ENCODE data around the gene KANSL1. TPM values are rescaled to one million over a fixed set of nuclear protein-coding genes. Genes with fewer than 3 reads are reported as not detected.

KANSL1 gene
- total RNA-seq, 1 donor from 2014 or later = 94.5 TPM

DNA sequence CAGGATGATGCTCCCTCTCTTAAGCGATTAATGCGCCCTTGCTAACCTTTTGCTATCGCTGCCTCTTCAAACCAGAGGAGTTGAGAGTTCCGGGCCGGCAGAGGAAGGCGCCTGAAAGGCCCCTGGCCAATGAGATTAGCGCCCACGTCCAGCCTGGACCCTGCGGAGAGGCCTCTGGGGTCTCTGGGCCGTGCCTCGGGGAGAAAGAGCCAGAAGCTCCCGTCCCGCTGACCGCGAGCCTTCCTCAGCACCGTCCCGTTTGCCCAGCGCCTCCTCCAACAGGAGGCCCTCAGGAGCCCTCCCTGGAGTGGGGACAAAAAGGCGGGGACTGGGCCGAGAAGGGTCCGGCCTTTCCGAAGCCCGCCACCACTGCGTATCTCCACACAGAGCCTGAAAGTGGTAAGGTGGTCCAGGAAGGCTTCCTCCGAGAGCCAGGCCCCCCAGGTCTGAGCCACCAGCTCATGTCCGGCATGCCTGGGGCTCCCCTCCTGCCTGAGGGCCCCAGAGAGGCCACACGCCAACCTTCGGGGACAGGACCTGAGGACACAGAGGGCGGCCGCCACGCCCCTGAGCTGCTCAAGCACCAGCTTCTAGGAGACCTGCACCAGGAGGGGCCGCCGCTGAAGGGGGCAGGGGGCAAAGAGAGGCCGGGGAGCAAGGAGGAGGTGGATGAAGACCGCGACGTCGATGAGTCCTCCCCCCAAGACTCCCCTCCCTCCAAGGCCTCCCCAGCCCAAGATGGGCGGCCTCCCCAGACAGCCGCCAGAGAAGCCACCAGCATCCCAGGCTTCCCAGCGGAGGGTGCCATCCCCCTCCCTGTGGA lies 210.2 kb downstream of the KANSL1 start:
- H3K9ac ChIP-seq (ENCODE audit: low read depth in 1 of 3, low read length in 3 of 3) = no peak overlapping the region
- H3K4me3 ChIP-seq (ENCODE audit: low read length in 3 of 3) = no peak overlapping the region
- H3K4me1 ChIP-seq (ENCODE audit: control insufficient read depth in 3 of 3, insufficient read depth in 3 of 3, low read length in 3 of 3) = peaks cover 2 to 5% (median 3%) of the 10 kb centered on the region in 3 donors
- H3K36me3 ChIP-seq (ENCODE audit: control insufficient read depth in 3 of 3, insufficient read depth in 3 of 3, low read length in 3 of 3) = peaks cover 8 to 24% (median 13%) of the 10 kb centered on the region in 3 donors
- no peaks in the 10 kb centered on the region for H3K27me3 ChIP-seq (ENCODE audit: control insufficient read depth in 3 of 3, insufficient read depth in 3 of 3, low read length in 3 of 3)
- no peaks in the 10 kb centered on the region for H3K9me3 ChIP-seq (ENCODE audit: control insufficient read depth in 3 of 3, low read length in 3 of 3)
- H3K27ac ChIP-seq (ENCODE audit: low read depth, low read length) = no peak overlapping the region

DNA sequence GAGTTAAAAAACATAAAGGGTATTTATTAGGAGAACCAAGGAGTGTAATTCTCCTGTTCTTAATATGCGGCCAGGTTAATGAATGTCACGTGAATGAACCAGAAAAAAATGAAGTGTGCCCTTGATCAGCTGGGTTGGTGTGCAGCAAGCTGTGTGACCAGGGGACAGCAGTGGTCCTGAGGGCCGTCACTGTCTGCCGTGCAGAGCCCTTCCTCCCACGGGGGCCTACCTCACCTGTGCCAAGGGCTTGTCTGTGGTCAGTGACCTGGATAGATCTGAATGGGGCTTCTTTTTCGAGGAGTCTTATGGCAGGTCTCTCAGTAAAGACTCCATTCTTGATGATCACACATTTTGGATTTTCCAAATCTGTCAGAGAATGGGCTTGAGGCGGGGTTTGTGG lies 211.9 kb downstream of the KANSL1 start:
- Histone ChIP-seq H3K27ac (ENCODE audit: low read depth, low read length) (no peak overlapping the region), H3K27me3 (ENCODE audit: control insufficient read depth in 3 of 3, insufficient read depth in 3 of 3, low read length in 3 of 3) (no peaks in the 10 kb centered on the region), H3K4me3 (ENCODE audit: low read length in 3 of 3) (no peak overlapping the region), H3K4me1 (ENCODE audit: control insufficient read depth in 3 of 3, insufficient read depth in 3 of 3, low read length in 3 of 3) (peaks cover 17 to 22% (median 20%) of the 10 kb centered on the region in 3 donors), H3K36me3 (ENCODE audit: control insufficient read depth in 3 of 3, insufficient read depth in 3 of 3, low read length in 3 of 3) (peaks cover 8 to 17% (median 8%) of the 10 kb centered on the region in 3 donors), H3K9me3 (ENCODE audit: control insufficient read depth in 3 of 3, low read length in 3 of 3) (no peaks in the 10 kb centered on the region), H3K9ac (ENCODE audit: low read depth in 1 of 3, low read length in 3 of 3) (no peak overlapping the region)

DNA sequence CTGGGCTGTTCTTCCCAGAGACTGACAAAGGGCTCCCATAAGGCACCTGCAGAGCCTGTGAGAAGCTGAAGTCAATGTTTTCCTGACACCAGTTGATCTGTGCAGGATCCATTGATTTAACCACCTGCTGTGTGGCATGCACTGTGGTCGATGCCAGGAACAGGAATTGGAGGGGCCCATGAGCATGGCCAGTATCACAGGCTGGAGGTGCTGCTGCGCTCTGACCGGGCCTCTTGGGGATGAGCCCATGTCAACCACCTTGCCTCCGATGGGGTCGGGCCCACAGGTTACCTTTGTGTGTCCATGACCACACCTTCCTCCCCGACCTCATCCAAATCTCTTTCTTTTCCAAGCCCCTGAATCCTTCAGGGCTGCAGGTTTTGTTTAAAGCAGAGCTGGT lies 212.4 kb downstream of the KANSL1 start:
- Histone ChIP-seq H3K9me3 (ENCODE audit: control insufficient read depth in 3 of 3, low read length in 3 of 3) (no peaks in the 10 kb centered on the region), H3K27me3 (ENCODE audit: control insufficient read depth in 3 of 3, insufficient read depth in 3 of 3, low read length in 3 of 3) (no peaks in the 10 kb centered on the region), H3K9ac (ENCODE audit: low read depth in 1 of 3, low read length in 3 of 3) (no peak overlapping the region), H3K27ac (ENCODE audit: low read depth, low read length) (no peak overlapping the region), H3K4me3 (ENCODE audit: low read length in 3 of 3) (no peak overlapping the region), H3K36me3 (ENCODE audit: control insufficient read depth in 3 of 3, insufficient read depth in 3 of 3, low read length in 3 of 3) (peaks cover 8 to 16% (median 8%) of the 10 kb centered on the region in 3 donors), H3K4me1 (ENCODE audit: control insufficient read depth in 3 of 3, insufficient read depth in 3 of 3, low read length in 3 of 3) (peaks cover 21 to 26% (median 25%) of the 10 kb centered on the region in 3 donors)

Small RNA genes within 50 kb of the gene (small RNA-seq; reads per million reads assigned to genes)
- gene RF00019 = not detected

Other genes starting within 250 kb of the KANSL1 start
- gene STH, start 194.2 kb downstream of the KANSL1 start, total RNA-seq = not detected
- gene LRRC37A, start 101.7 kb upstream of the KANSL1 start, total RNA-seq = 2.6 TPM
- 7.3 TPM for gene ARL17B, start 168.3 kb upstream of the KANSL1 start, total RNA-seq

All from skeletal muscle tissue (tissue), 5 donors.